HepG2 (cell line): ENCODE results near the gene SLC44A5. TPM values are rescaled to one million over a fixed set of nuclear protein-coding genes. Genes with fewer than 3 reads are reported as not detected.

ENCODE experiments used
- ATAC-seq: fragments of 200-7000 bp; cut with Tn5 transposase; 3 replicates; pipeline ENCODE4 v1.9.1; 2020; ENCODE audit warnings: mild to moderate bottlenecking, moderate library complexity
- BruUV-seq: library from RNA; stranded (reverse); fragments of 400-500 nt; replicated peaks from 2 replicates; lab custom pipeline; 2021; lab: Mats Ljungman, UMichigan
- CTCF ChIA-PET: fragments of 300-600 bp; formaldehyde crosslinking; extraction: SDS; loops from one replicate; lab custom pipeline; 2021; ENCODE audit warnings: low total read pairs, inconsistent platforms, low intra/inter-chr PET ratio; lab: Yijun Ruan, JAX
- POLR2A ChIA-PET: fragments of 350-600 bp; sonication (Branson Sonifier 250); formaldehyde crosslinking; loops from one replicate; lab custom pipeline; 2020; ENCODE audit warnings: antibody characterized with exemption, inconsistent platforms; lab: Yijun Ruan, JAX
- DNase-seq: peaks from one replicate; pipeline ENCODE4 v3.0.0-alpha.2; 2015; ENCODE audit warnings: low spot score
- FAIRE-seq: peaks from 3 replicates; lab custom pipeline; 2011; peaks lifted over from hg19 to GRCh38; lab: Jason Lieb, UNC
- H2AFZ ChIP-seq: one replicate; pipeline ENCODE4 v1.6.1; 2011; ENCODE audit warnings: low read length, inconsistent platforms
- H3K27ac ChIP-seq: fragments of 300-600 bp; 3 replicates; pipeline ENCODE4 v1.8.0; 2011; ENCODE audit warnings: mixed run types, mild to moderate bottlenecking, mixed read lengths, low read length, inconsistent platforms; ENCODE audit not compliant: insufficient read depth; ENCODE audit errors: extremely low read length
- H3K27me3 ChIP-seq, 2 experiments: fragments of 200-600 bp in 1 of 2; 2 replicates in 1 of 2; 3 replicates in 1 of 2; pipeline versions ENCODE4 v1.6.0 to v1.8.0; 2011; ENCODE audit warnings: low read length in 2 of 2, mild to moderate bottlenecking in 2 of 2, moderate library complexity in 2 of 2, inconsistent platforms in 1 of 2; ENCODE audit not compliant: insufficient read depth in 2 of 2, control insufficient read depth in 1 of 2
- H3K36me3 ChIP-seq, 2 experiments: fragments of 200-600 bp in 1 of 2; replicated peaks in 1 of 2; 2 replicates in 1 of 2; 3 replicates in 1 of 2; pipeline versions ENCODE4 v1.5.1 to v1.8.0; 2011; ENCODE audit warnings: low read length in 2 of 2, inconsistent platforms in 1 of 2; ENCODE audit not compliant: insufficient read depth in 2 of 2, control insufficient read depth in 1 of 2
- H3K4me1 ChIP-seq: 2 replicates; pipeline ENCODE4 v1.5.1; 2012; ENCODE audit warnings: low read length, inconsistent platforms; ENCODE audit not compliant: insufficient read depth
- H3K4me2 ChIP-seq: 2 replicates; pipeline ENCODE4 v1.6.0; 2011; ENCODE audit warnings: low read depth, low read length, inconsistent platforms
- H3K4me3 ChIP-seq, 3 experiments: fragments of 200-600 bp in 1 of 3; sonication (generic), shearing (Covaris generic) in 1 of 3; replicated peaks in 1 of 3; 2 replicates each; pipeline ENCODE4 v1.5.1; 2011 to 2016; ENCODE audit warnings: low read length in 3 of 3, inconsistent platforms in 2 of 3, low read depth in 2 of 3, mild to moderate bottlenecking in 2 of 3, control low read depth in 1 of 3, mixed read lengths in 1 of 3; ENCODE audit not compliant: insufficient read depth in 1 of 3
- H3K79me2 ChIP-seq: one replicate; pipeline ENCODE4 v1.6.1; 2011; ENCODE audit warnings: low read length, inconsistent platforms; ENCODE audit not compliant: insufficient read depth
- H3K9ac ChIP-seq: 2 replicates; pipeline ENCODE4 v1.6.0; 2011; ENCODE audit warnings: mild to moderate bottlenecking, low read depth, low read length, inconsistent platforms; ENCODE audit not compliant: insufficient read depth
- H3K9me3 ChIP-seq: 2 replicates; pipeline ENCODE4 v1.5.1; 2012; ENCODE audit warnings: mild to moderate bottlenecking, low read length
- H4K20me1 ChIP-seq: 2 replicates; pipeline ENCODE4 v1.6.0; 2011; ENCODE audit warnings: inconsistent platforms, mild to moderate bottlenecking, low read length, moderate library complexity; ENCODE audit not compliant: insufficient read depth
- HOXA3 ChIP-seq: sonication (generic); formaldehyde crosslinking; IDR thresholded peaks from 2 replicates; pipeline ENCODE4 v1.5.0; 2020; ENCODE audit warnings: missing genetic modification reagents
- PAF1 ChIP-seq: IDR thresholded peaks from 2 replicates; pipeline ENCODE4 v1.6.1; 2016; ENCODE audit warnings: missing genetic modification reagents, missing compliant biosample characterization
- PLRG1 ChIP-seq: fragments of 450-650 bp; conservative IDR thresholded peaks from 2 replicates; pipeline ENCODE4 v1.6.1; 2016
- SMAD1 ChIP-seq: sonication (generic); formaldehyde crosslinking; IDR thresholded peaks from 2 replicates; pipeline ENCODE4 v1.4.0; 2020; ENCODE audit warnings: missing genetic modification reagents, low read depth, mild to moderate bottlenecking, borderline replicate concordance
- ZNF3 ChIP-seq: IDR thresholded peaks from 2 replicates; pipeline ENCODE4 v1.7.0; 2017; ENCODE audit warnings: inconsistent platforms
- ZNF382 ChIP-seq: sonication (generic); formaldehyde crosslinking; IDR thresholded peaks from 2 replicates; pipeline ENCODE4 v1.5.0; 2020; ENCODE audit warnings: missing genetic modification reagents, mild to moderate bottlenecking, borderline replicate concordance
- ZNF441 ChIP-seq: sonication (generic); formaldehyde crosslinking; IDR thresholded peaks from 2 replicates; pipeline ENCODE4 v1.7.0; 2021; ENCODE audit warnings: missing genetic modification reagents, borderline replicate concordance
- WGBS: methylation state at CpG from one replicate; pipeline ENCODE4 v1.1.6; 2017; ENCODE audit warnings: low lambda C conversion rate; 5-methylcytosine and 5-hydroxymethylcytosine counted together
- in situ Hi-C: cut with HindIII; loops from 2 replicates; pipeline ENCODE4 v1.10.0; 2017; ENCODE audit warnings: low pct_unique_long_range_greater_than_20kb; ENCODE audit not compliant: extremely low pct_ligation_motif_present
- intact Hi-C: fragments of 100-400 bp; cut with micrococcal nuclease; formaldehyde crosslinking; loops from one replicate; pipeline ENCODE4 v1.10.0; 2022; ENCODE audit not compliant: unreplicated experiment
- polyA plus RNA-seq, 8 experiments: library from polyadenylated mRNA; depleted of rRNA in 3 of 8; stranded (reverse) in 7 of 8; unstranded in 1 of 8; fragments of >200 nt; fragmentation: Illumina TruSeq in 4 of 8; extraction: Trizol in 4 of 8; gene quantifications; 2 replicates each; pipeline versions ENCODE4 v1.2.1 to v1.2.3, GENCODE V29; 2011 to 2016; ENCODE audit warnings: low read depth in 4 of 8, missing spikeins in 1 of 8, mixed read lengths in 1 of 8; ENCODE audit not compliant: insufficient read depth in 1 of 8
- total RNA-seq, 5 experiments: library from RNA; depleted of rRNA; stranded (reverse); fragments of >200 nt; fragmentation: Illumina TruSeq; extraction: Trizol; gene quantifications; 2 replicates each; pipeline ENCODE4 v1.2.3, GENCODE V29; 2016; ENCODE audit warnings: low read depth in 1 of 5
- TF ChIP-seq, protein P1 (sequence below): sonication (generic); formaldehyde crosslinking; IDR thresholded peaks from 2 replicates; pipeline ENCODE4 v1.8.1; 2023; ENCODE audit warnings: missing genetic modification reagents, mild to moderate bottlenecking, borderline replicate concordance

Gene SLC44A5
- total and polyA plus RNA-seq, 2 of the 13 experiments (the other 11 are each of a cell fraction or from before 2014, with no cell fraction given): 8.0 to 16.0 TPM

DNA sequence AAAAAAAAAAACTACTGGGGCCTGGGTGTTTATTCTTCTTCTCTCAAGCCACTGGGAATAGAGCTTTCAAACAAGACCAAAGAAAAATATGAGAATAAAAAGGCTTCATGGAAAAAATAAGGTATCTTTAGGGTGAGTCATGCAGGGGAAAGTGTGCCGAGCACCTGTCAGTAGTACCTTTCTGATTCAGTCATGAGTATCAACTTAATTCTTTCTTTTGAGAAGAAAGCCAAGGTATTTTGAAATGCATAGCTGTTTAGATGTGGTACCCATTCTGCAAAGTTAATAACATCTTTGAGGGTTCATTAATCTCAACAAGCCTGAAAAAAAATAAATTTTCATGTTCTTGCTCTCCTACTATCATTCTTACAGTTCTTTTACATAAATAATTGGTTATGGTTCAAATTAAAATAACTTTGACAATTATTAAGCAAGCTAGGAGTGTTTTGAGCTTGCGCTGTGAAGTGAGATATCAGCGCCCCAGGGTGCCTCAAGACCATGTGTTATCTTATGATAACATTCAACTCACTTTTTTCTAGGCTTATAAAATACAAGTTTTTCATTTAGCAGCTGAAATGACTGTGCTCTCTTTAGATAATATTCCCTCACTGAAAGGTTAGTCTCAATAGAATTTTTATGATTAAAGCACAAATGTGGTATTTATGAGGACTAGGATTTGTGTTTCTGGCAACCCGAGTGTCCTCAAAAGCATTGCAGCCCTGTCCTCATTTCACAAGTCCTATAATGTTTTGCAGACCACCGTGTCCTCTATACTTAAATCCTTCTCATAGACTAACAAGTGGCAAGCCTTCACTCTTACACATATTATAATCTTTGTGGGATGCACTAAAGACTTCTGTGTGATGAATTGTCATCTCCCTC is 138.6 kb downstream of the SLC44A5 start:
- no TSS peak for BruUV-seq
- intact Hi-C loops: no loop called here
- TF ChIP-seq SMAD1 (CRISPR knock-in tag) (no peak), ZNF441 (CRISPR knock-in tag) (no peak), HOXA3 (CRISPR knock-in tag) (no peak), PLRG1 (no peak), PAF1 (CRISPR knock-in tag) (no peak), ZNF382 (CRISPR knock-in tag) (no peak)
- TF ChIP-seq, protein P1, sequence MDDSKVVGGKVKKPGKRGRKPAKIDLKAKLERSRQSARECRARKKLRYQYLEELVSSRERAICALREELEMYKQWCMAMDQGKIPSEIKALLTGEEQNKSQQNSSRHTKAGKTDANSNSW (CRISPR knock-in tag): no peak
- H3K4me2 ChIP-seq: no peak overlapping the region
- no peak overlapping the region for H3K27ac ChIP-seq
- no peaks in the 10 kb centered on the region for H3K79me2 ChIP-seq
- no peaks in the 10 kb centered on the region for H3K27me3 ChIP-seq
- H3K9me3 ChIP-seq: no peaks in the 10 kb centered on the region
- in situ Hi-C loops: no loop called here
- FAIRE-seq (no peak), DNase-seq (no peak), ATAC-seq (no peak)
- H4K20me1 ChIP-seq: no peaks in the 10 kb centered on the region
- no peak overlapping the region for H2AFZ ChIP-seq
- no peak overlapping the region for H3K4me3 ChIP-seq
- no peaks in the 10 kb centered on the region for H3K36me3 ChIP-seq
- CTCF ChIA-PET: no interaction called here
- 60% methylated on average over 5 of the region's 5 CpGs for WGBS
- H3K4me1 ChIP-seq: no peaks in the 10 kb centered on the region
- POLR2A ChIA-PET: no interaction called here
- no peak overlapping the region for H3K9ac ChIP-seq

DNA sequence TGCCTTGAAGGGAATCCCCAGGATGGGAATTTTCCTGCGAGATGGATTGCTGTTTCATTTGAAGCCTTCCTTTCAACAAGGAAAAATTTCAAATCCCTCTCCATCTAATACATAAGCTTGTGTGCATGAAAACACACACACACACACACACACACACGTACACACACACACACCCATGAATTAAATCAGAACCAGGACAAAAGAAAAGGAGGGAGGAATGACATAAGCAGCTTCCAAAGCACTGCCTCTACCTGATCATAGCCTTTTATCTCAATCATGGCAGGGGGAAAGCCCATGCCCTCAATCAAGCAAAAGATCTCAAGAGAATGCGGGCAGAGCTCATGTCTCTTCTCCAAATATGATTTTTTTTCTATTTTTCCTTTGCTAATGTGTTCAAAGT is 139.7 kb downstream of the SLC44A5 start:
- CTCF ChIA-PET: no interaction called here
- TF ChIP-seq ZNF3 (CRISPR knock-in tag): no peak

More for the DNA sequence above, 139.7 kb downstream of the SLC44A5 start:
- 36% methylated on average over 3 of the region's 3 CpGs for WGBS
- intact Hi-C loops: no loop called here
- in situ Hi-C loops: no loop called here
- Histone ChIP-seq H3K4me1 (no peaks in the 10 kb centered on the region), H3K9ac (no peak overlapping the region), H3K4me2 (no peak overlapping the region), H3K36me3 (no peaks in the 10 kb centered on the region), H3K27ac (no peak overlapping the region), H2AFZ (no peak overlapping the region), H3K9me3 (no peaks in the 10 kb centered on the region), H3K79me2 (no peaks in the 10 kb centered on the region), H3K4me3 (no peak overlapping the region), H4K20me1 (no peaks in the 10 kb centered on the region), H3K27me3 (no peaks in the 10 kb centered on the region)
- ATAC-seq (no peak), FAIRE-seq (no peak), DNase-seq (no peak)
- POLR2A ChIA-PET: no interaction called here
- BruUV-seq: no TSS peak
